ENCODE data around the gene NR2F1-AS1. TPM values are rescaled to one million over a fixed set of nuclear protein-coding genes. Genes with fewer than 3 reads are reported as not detected.
"Not testable (repeated sequence)": the region's sequence is repeated elsewhere in the genome, so short reads cannot be mapped to it uniquely, and the experiment has no call there.

Gene NR2F1-AS1
- total RNA-seq, 1 experiment from 2014 or later, result 27.0 TPM

DNA sequence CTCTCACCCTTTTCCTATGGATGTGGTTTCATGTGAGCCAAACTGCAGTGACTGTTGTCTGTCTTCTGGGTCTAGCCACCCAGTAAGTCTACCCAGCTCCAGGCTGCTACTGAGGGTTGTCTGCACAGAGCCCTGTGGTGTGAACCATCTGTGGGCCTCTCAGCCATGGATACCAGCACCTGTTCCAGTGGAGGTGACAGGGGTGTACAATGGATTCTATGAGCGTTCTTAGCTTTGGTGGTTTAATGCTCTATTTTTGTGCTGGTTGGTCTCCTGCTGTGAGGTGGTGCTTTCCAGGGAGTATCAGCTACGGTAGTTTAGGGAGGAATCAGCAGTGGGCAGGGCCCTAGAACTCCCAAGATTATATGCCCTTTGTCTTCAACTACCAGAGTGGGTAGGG lies 186.7 kb downstream of the NR2F1-AS1 start:
- Histone ChIP-seq H3K4me3 (ENCODE audit: low read depth in 2 of 2, low read length in 2 of 2) (no peak overlapping the region), H3K4me1 (ENCODE audit: control insufficient read depth, insufficient read depth, low read length) (no peaks in the 10 kb centered on the region), H3K36me3 (ENCODE audit: control insufficient read depth, insufficient read depth, low read length) (no peaks in the 10 kb centered on the region), H3K27me3 (ENCODE audit: control insufficient read depth, insufficient read depth, low read length) (no peaks in the 10 kb centered on the region), H3K27ac (ENCODE audit: low read length) (no peak overlapping the region), H3K9me3 (ENCODE audit: control insufficient read depth, insufficient read depth, low read depth, low read length) (no peaks in the 10 kb centered on the region)
- no TSS peak for BruUV-seq (replicated peaks)
- ATAC-seq, result no peak
- TF ChIP-seq POLR2AphosphoS5 (IDR thresholded peaks at IDR 0.05; ENCODE audit: low read depth, low read length) (no peak), TCF7L2 (IDR thresholded peaks at IDR 0.05; ENCODE audit: low read depth, low read length) (no peak), SIN3A (IDR thresholded peaks at IDR 0.05; ENCODE audit: borderline replicate concordance, insufficient read depth, low read depth, low read length) (no peak)
- TF ChIP-seq, protein P1, sequence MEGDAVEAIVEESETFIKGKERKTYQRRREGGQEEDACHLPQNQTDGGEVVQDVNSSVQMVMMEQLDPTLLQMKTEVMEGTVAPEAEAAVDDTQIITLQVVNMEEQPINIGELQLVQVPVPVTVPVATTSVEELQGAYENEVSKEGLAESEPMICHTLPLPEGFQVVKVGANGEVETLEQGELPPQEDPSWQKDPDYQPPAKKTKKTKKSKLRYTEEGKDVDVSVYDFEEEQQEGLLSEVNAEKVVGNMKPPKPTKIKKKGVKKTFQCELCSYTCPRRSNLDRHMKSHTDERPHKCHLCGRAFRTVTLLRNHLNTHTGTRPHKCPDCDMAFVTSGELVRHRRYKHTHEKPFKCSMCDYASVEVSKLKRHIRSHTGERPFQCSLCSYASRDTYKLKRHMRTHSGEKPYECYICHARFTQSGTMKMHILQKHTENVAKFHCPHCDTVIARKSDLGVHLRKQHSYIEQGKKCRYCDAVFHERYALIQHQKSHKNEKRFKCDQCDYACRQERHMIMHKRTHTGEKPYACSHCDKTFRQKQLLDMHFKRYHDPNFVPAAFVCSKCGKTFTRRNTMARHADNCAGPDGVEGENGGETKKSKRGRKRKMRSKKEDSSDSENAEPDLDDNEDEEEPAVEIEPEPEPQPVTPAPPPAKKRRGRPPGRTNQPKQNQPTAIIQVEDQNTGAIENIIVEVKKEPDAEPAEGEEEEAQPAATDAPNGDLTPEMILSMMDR (IDR thresholded peaks at IDR 0.05), result no peak
- TF ChIP-seq, protein P2, sequence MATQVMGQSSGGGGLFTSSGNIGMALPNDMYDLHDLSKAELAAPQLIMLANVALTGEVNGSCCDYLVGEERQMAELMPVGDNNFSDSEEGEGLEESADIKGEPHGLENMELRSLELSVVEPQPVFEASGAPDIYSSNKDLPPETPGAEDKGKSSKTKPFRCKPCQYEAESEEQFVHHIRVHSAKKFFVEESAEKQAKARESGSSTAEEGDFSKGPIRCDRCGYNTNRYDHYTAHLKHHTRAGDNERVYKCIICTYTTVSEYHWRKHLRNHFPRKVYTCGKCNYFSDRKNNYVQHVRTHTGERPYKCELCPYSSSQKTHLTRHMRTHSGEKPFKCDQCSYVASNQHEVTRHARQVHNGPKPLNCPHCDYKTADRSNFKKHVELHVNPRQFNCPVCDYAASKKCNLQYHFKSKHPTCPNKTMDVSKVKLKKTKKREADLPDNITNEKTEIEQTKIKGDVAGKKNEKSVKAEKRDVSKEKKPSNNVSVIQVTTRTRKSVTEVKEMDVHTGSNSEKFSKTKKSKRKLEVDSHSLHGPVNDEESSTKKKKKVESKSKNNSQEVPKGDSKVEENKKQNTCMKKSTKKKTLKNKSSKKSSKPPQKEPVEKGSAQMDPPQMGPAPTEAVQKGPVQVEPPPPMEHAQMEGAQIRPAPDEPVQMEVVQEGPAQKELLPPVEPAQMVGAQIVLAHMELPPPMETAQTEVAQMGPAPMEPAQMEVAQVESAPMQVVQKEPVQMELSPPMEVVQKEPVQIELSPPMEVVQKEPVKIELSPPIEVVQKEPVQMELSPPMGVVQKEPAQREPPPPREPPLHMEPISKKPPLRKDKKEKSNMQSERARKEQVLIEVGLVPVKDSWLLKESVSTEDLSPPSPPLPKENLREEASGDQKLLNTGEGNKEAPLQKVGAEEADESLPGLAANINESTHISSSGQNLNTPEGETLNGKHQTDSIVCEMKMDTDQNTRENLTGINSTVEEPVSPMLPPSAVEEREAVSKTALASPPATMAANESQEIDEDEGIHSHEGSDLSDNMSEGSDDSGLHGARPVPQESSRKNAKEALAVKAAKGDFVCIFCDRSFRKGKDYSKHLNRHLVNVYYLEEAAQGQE (IDR thresholded peaks at IDR 0.05; ENCODE audit: insufficient read depth in 1 of 2, low read depth in 2 of 2, low read length in 1 of 2), result no peak
- ChIA-PET POLR2A (no interaction called here), CTCF (no interaction called here)
- in situ Hi-C loops (cut with HindIII; ENCODE audit: low pct_unique_long_range_greater_than_20kb, low sequenced_read_pairs) (no loop called here), intact Hi-C loops (cut with micrococcal nuclease; ENCODE audit: unreplicated experiment) (no loop called here)
- no peak for DNase-seq (ENCODE audit: low read depth, low spot score)

DNA sequence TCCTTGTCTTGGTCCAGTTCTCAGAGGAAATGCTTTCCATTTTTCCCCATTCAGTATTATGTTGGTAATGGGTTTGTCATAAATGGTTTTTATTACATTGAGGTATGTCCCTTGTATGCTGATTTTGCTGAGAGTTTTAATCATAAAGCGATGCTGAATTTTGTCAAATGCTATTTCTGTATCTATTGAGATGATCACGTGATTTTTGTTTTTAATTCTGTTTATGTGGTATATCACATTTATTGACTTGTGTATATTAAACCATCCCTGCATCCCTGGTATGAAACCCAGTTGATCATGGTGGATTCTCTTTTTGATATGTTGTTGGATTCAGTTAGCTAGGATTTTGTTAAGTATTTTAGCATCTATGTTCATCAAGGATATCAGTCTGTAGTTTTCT lies 189.8 kb downstream of the NR2F1-AS1 start:
- not testable (repeated sequence) for ATAC-seq; BruUV-seq (replicated peaks); H3K4me3 ChIP-seq (ENCODE audit: low read depth in 2 of 2, low read length in 2 of 2)

DNA sequence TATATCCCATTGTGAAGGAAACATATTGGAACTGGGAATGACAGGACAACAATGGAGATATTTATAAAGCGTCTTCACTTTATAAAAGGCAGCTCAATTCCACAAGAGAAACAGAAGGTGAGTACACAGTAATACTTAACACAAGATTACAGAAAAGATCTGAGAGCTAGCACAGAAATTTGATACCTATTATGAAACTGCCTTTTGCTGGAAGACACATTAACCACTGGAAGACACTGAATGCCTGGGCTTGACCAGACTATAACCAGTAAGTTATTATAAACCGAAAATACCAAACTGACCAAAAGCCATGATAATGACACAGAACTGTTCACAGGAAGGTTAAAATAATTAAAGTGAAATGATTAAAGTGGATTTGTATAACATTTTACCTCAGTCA lies 195.4 kb downstream of the NR2F1-AS1 start:
- no TSS peak for BruUV-seq (replicated peaks)
- no peak overlapping the region for H3K4me3 ChIP-seq (ENCODE audit: low read depth in 2 of 2, low read length in 2 of 2)
- TF ChIP-seq SIN3A (IDR thresholded peaks at IDR 0.05; ENCODE audit: borderline replicate concordance, insufficient read depth, low read depth, low read length) (no peak), POLR2AphosphoS5 (IDR thresholded peaks at IDR 0.05; ENCODE audit: low read depth, low read length) (no peak), TCF7L2 (IDR thresholded peaks at IDR 0.05; ENCODE audit: low read depth, low read length) (no peak)
- TF ChIP-seq, protein P2 (IDR thresholded peaks at IDR 0.05; ENCODE audit: insufficient read depth in 1 of 2, low read depth in 2 of 2, low read length in 1 of 2), result no peak
- TF ChIP-seq, protein P1 (IDR thresholded peaks at IDR 0.05), result no peak
- H3K36me3 ChIP-seq (ENCODE audit: control insufficient read depth, insufficient read depth, low read length), result no peaks in the 10 kb centered on the region
- ATAC-seq (no peak), DNase-seq (ENCODE audit: low read depth, low spot score) (no peak)
- in situ Hi-C loops (cut with HindIII; ENCODE audit: low pct_unique_long_range_greater_than_20kb, low sequenced_read_pairs) (no loop called here), intact Hi-C loops (cut with micrococcal nuclease; ENCODE audit: unreplicated experiment) (no loop called here)
- H3K27me3 ChIP-seq (ENCODE audit: control insufficient read depth, insufficient read depth, low read length), result no peaks in the 10 kb centered on the region
- no peak overlapping the region for H3K27ac ChIP-seq (ENCODE audit: low read length)
- no peaks in the 10 kb centered on the region for H3K9me3 ChIP-seq (ENCODE audit: control insufficient read depth, insufficient read depth, low read depth, low read length)
- H3K4me1 ChIP-seq (ENCODE audit: control insufficient read depth, insufficient read depth, low read length), result no peaks in the 10 kb centered on the region
- ChIA-PET CTCF (no interaction called here), POLR2A (no interaction called here)

More for the DNA sequence above, 189.8 kb downstream of the NR2F1-AS1 start:
- H3K4me1 ChIP-seq (ENCODE audit: control insufficient read depth, insufficient read depth, low read length); intact Hi-C loops (cut with micrococcal nuclease; ENCODE audit: unreplicated experiment); H3K36me3 ChIP-seq (ENCODE audit: control insufficient read depth, insufficient read depth, low read length); H3K27ac ChIP-seq (ENCODE audit: low read length); CTCF ChIA-PET; H3K27me3 ChIP-seq (ENCODE audit: control insufficient read depth, insufficient read depth, low read length); DNase-seq (ENCODE audit: low read depth, low spot score); H3K9me3 ChIP-seq (ENCODE audit: control insufficient read depth, insufficient read depth, low read depth, low read length); POLR2A ChIA-PET; in situ Hi-C loops (cut with HindIII; ENCODE audit: low pct_unique_long_range_greater_than_20kb, low sequenced_read_pairs): not testable (repeated sequence)

Measured in Panc1 (cell line).